GM12878 (cell line): ENCODE data around the gene HYAL4. TPM values are rescaled to one million over a fixed set of nuclear protein-coding genes. Genes with fewer than 3 reads are reported as not detected.

Source experiments
- ATAC-seq: fragments of 200-7000 bp; cut with Tn5 transposase; 3 replicates; pipeline ENCODE4 v1.9.1; 2020; ENCODE audit warnings: mild to moderate bottlenecking, moderate library complexity
- BruUV-seq: library from RNA; stranded (reverse); fragments of 400-500 nt; replicated peaks from 2 replicates; lab custom pipeline; 2021; lab: Mats Ljungman, UMichigan
- CTCF ChIA-PET: fragments of 300-600 bp; sonication (Branson Sonifier 250); formaldehyde crosslinking; extraction: SDS; loops from one replicate; lab custom pipeline; 2021; ENCODE audit warnings: inconsistent platforms; lab: Yijun Ruan, JAX
- POLR2A ChIA-PET: fragments of 350-600 bp; formaldehyde crosslinking; extraction: SDS; loops from one replicate; lab custom pipeline; 2021; ENCODE audit warnings: inconsistent platforms; lab: Charles Lee
- RAD21 ChIA-PET: fragments of 300-600 bp; sonication (Branson Sonifier 250); formaldehyde crosslinking; loops from one replicate; lab custom pipeline; 2023; ENCODE audit warnings: antibody characterized with exemption; ENCODE audit not compliant: unreplicated experiment; lab: Charles Lee
- SMC1A ChIA-PET: fragments of 300-600 bp; sonication (Branson Sonifier 250); formaldehyde crosslinking; loops from one replicate; lab custom pipeline; 2023; ENCODE audit not compliant: unreplicated experiment, uncharacterized antibody; lab: Charles Lee
- DNase-seq: peaks from one replicate; pipeline ENCODE4 v3.0.0-alpha.2; 2011; ENCODE audit warnings: low read depth, low spot score
- FAIRE-seq: peaks from 3 replicates; lab custom pipeline; 2011; peaks lifted over from hg19 to GRCh38; lab: Jason Lieb, UNC
- H2AFZ ChIP-seq: 2 replicates; pipeline ENCODE4 v1.6.0; 2011; ENCODE audit warnings: low read depth, low read length, control low read depth; ENCODE audit not compliant: control insufficient read depth
- H3K27ac ChIP-seq: 2 replicates; pipeline ENCODE4 v1.5.1; 2011; ENCODE audit warnings: control low read depth; ENCODE audit not compliant: control insufficient read depth, insufficient read depth
- H3K27me3 ChIP-seq, 2 experiments: replicated peaks in 1 of 2; 2 replicates each; pipeline versions ENCODE4 v1.6.0 to v1.6.1; 2011; ENCODE audit warnings: low read length in 1 of 2; ENCODE audit not compliant: control insufficient read depth in 2 of 2, insufficient read depth in 2 of 2
- H3K36me3 ChIP-seq, 2 experiments: 2 replicates each; pipeline ENCODE4 v1.5.1; 2011; ENCODE audit warnings: low read length in 1 of 2; ENCODE audit not compliant: control insufficient read depth in 2 of 2, insufficient read depth in 2 of 2
- H3K4me1 ChIP-seq: 2 replicates; pipeline ENCODE4 v1.6.1; 2011; ENCODE audit warnings: mild to moderate bottlenecking, low read length, moderate library complexity, mixed read lengths; ENCODE audit not compliant: control insufficient read depth, insufficient read depth
- H3K4me2 ChIP-seq: 2 replicates; pipeline ENCODE4 v1.6.0; 2011; ENCODE audit warnings: control low read depth; ENCODE audit not compliant: control insufficient read depth, insufficient read depth
- H3K4me3 ChIP-seq: fragments of 200-600 bp; sonication (generic); 2 replicates; pipeline ENCODE4 v1.5.1; 2016
- H3K79me2 ChIP-seq: 2 replicates; pipeline ENCODE4 v1.6.0; 2011; ENCODE audit warnings: low read length; ENCODE audit not compliant: control insufficient read depth, insufficient read depth
- H3K9ac ChIP-seq: 2 replicates; pipeline ENCODE4 v1.8.0; 2011; ENCODE audit warnings: low read length, control low read depth, mixed read lengths; ENCODE audit not compliant: control insufficient read depth, insufficient read depth
- H3K9me3 ChIP-seq: replicated peaks from 3 replicates; pipeline ENCODE4 v1.5.1; 2011; ENCODE audit warnings: mild to moderate bottlenecking, low read length; ENCODE audit not compliant: control insufficient read depth, insufficient read depth
- H4K20me1 ChIP-seq: 2 replicates; pipeline ENCODE4 v1.6.0; 2011; ENCODE audit not compliant: control insufficient read depth, insufficient read depth
- BRCA1 ChIP-seq: IDR thresholded peaks from 2 replicates; pipeline ENCODE4 v1.6.1; 2011; ENCODE audit warnings: low read depth, low read length, improper control_type of control experiment
- FOS ChIP-seq: IDR thresholded peaks from 3 replicates; pipeline ENCODE4 v1.6.1; 2011; ENCODE audit warnings: borderline replicate concordance; ENCODE audit not compliant: insufficient read length; ENCODE audit errors: extremely low read depth
- NFYB ChIP-seq: IDR thresholded peaks from 2 replicates; pipeline ENCODE4 v1.6.1; 2011; ENCODE audit warnings: low read depth, mild to moderate bottlenecking, low read length, improper control_type of control experiment, moderate library complexity; ENCODE audit not compliant: insufficient read depth
- NR2C1 ChIP-seq: fragments of 450-650 bp; IDR thresholded peaks from 2 replicates; pipeline ENCODE4 v1.6.1; 2017; ENCODE audit warnings: antibody characterized with exemption, mild to moderate bottlenecking, moderate library complexity
- POLR2AphosphoS2 ChIP-seq: IDR thresholded peaks from 2 replicates; pipeline ENCODE4 v1.6.1; 2011; ENCODE audit warnings: low read depth, mild to moderate bottlenecking, low read length, improper control_type of control experiment, moderate library complexity
- POU2F2 ChIP-seq: IDR thresholded peaks from 3 replicates; pipeline ENCODE4 v1.6.1; 2011; ENCODE audit warnings: low read depth, mild to moderate bottlenecking, low read length, borderline replicate concordance
- SPI1 ChIP-seq: IDR thresholded peaks from 2 replicates; pipeline ENCODE4 v1.6.1; 2011; ENCODE audit warnings: low read depth, mild to moderate bottlenecking, low read length, moderate library complexity, borderline replicate concordance; ENCODE audit not compliant: insufficient read depth
- YY1 ChIP-seq: IDR thresholded peaks from 2 replicates; pipeline ENCODE4 v1.6.1; 2011; ENCODE audit warnings: low read depth, mild to moderate bottlenecking, low read length
- ZNF207 ChIP-seq: fragments of 450-650 bp; IDR thresholded peaks from 2 replicates; pipeline ENCODE4 v1.6.1; 2014; ENCODE audit warnings: antibody characterized with exemption, mild to moderate bottlenecking, borderline replicate concordance
- ZSCAN29 ChIP-seq: fragments of 450-650 bp; IDR thresholded peaks from 2 replicates; pipeline ENCODE4 v1.6.1; 2017; ENCODE audit warnings: mild to moderate bottlenecking, moderate library complexity
- WGBS: methylation state at CpG from one replicate; pipeline ENCODE4 v1.1.6; 2016; ENCODE audit warnings: low lambda C conversion rate; ENCODE audit not compliant: insufficient replicate concordance, insufficient coverage; ENCODE audit errors: missing lambda C conversion rate; 5-methylcytosine and 5-hydroxymethylcytosine counted together
- in situ Hi-C: fragments of 300-500 bp; cut with MboI; formaldehyde crosslinking; loops from 9 replicates; pipeline ENCODE4 v1.14.3; 2018; ENCODE audit warnings: mixed read lengths
- intact Hi-C: fragments of 100-400 bp; cut with micrococcal nuclease; formaldehyde crosslinking; loops from one replicate; pipeline ENCODE4 v1.14.2; 2022; ENCODE audit not compliant: unreplicated experiment
- polyA plus RNA-seq, 11 experiments: library from polyadenylated mRNA; depleted of rRNA in 4 of 11; unstranded in 6 of 11; stranded (reverse) in 5 of 11; fragments of >200 nt; fragmentation: Nextera tagmentation in 4 of 11; fragmentation: Illumina TruSeq in 1 of 11; extraction: Ambion mirVana in 4 of 11; extraction: Trizol in 1 of 11; gene quantifications; 1 replicate in 1 of 11; 2 replicates in 10 of 11; pipeline versions ENCODE4 v1.2.1 to v1.2.3, GENCODE V29; 2011 to 2016; ENCODE audit warnings: inconsistent platforms in 2 of 11, missing spikeins in 2 of 11, low read depth in 1 of 11
- total RNA-seq, 4 experiments: library from RNA; depleted of rRNA in 3 of 4; stranded (reverse); fragments of >200 nt in 3 of 4; fragmentation: Illumina TruSeq in 1 of 4; extraction: Trizol in 1 of 4; gene quantifications; 2 replicates each; pipeline versions ENCODE4 v1.2.1 to v1.2.3, GENCODE V29; 2013 to 2021
- TF ChIP-seq, protein P1 (sequence below): fragments of 450-650 bp; IDR thresholded peaks from 2 replicates; pipeline ENCODE4 v1.6.1; 2018; ENCODE audit warnings: mild to moderate bottlenecking, low read depth, moderate library complexity; ENCODE audit not compliant: partially characterized antibody
- TF ChIP-seq, protein P2 (sequence below): fragments of 450-650 bp; IDR thresholded peaks from 2 replicates; pipeline ENCODE4 v1.6.1; 2016; ENCODE audit warnings: mild to moderate bottlenecking, moderate library complexity, borderline replicate concordance
- TF ChIP-seq, protein P3 (sequence below): fragments of 450-650 bp; formaldehyde crosslinking; IDR thresholded peaks from 2 replicates; pipeline ENCODE4 v1.4.0; 2022; ENCODE audit warnings: mild to moderate bottlenecking, moderate library complexity

Gene HYAL4
- total and polyA plus RNA-seq, 10 of the 15 experiments (the other 5 are each of a cell fraction or from before 2014, with no cell fraction given), result 0.14 to 0.88 (median 0.26) TPM; not detected in 1

DNA sequence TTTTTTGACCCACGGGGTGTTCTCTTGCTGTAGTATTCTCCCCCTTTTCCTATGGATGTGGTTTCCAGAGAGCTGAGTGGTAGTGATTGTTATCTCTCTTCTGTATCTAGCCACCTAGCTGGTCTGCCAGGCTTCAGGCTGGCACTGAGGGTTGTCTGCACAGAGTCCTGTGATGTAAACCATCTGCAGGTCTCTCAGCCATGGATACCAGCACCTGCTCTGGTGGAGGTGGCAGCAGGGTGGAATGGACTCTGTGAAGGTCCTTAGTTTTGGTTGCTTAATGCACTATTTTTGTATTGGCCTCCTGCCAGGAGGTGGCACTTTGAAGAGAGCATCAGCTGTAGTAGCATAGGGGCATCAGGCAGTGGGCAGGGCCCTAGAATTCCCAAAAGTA is 851 bp downstream of the HYAL4 start:
- intact Hi-C loops (no loop called here), in situ Hi-C loops (no loop called here)
- CTCF ChIA-PET, result interaction anchor here (1.4 to 4.5 kb wide), 6 partner anchors 12 to 221 kb away, joined by 3 to 25 read pairs (median 12); no protein-coding TSS in a partner anchor
- SMC1A ChIA-PET, result interaction anchor here (1.1 to 4.1 kb wide), 5 partner anchors 19 to 48 kb away, joined by 4 to 26 read pairs (median 19); no protein-coding TSS in a partner anchor
- Histone ChIP-seq H3K36me3 (no peaks in the 10 kb centered on the region), H3K27ac (no peak overlapping the region), H2AFZ (no peak overlapping the region), H3K4me1 (no peaks in the 10 kb centered on the region), H3K9me3 (no peaks in the 10 kb centered on the region), H3K4me2 (no peak overlapping the region), H3K9ac (no peak overlapping the region), H4K20me1 (no peaks in the 10 kb centered on the region), H3K27me3 (no peaks in the 10 kb centered on the region), H3K4me3 (no peak overlapping the region), H3K79me2 (no peaks in the 10 kb centered on the region)
- RAD21 ChIA-PET, result interaction anchor here (1.2 to 1.6 kb wide), 4 partner anchors 19 to 97 kb away, joined by 3 to 7 read pairs (median 4); partner anchors contain the start of gene WASL
- POLR2A ChIA-PET, result interaction anchor here (1.2 kb wide), 1 partner anchor 47 kb away, joined by 3 read pairs; no protein-coding TSS in a partner anchor
- BruUV-seq, result no TSS peak
- WGBS, result 0% methylated on average over 1 of the region's 1 CpG
- ATAC-seq, result peak; percentile 39
- no peak for FAIRE-seq
- DNase-seq, result no peak
- TF ChIP-seq, protein P1, sequence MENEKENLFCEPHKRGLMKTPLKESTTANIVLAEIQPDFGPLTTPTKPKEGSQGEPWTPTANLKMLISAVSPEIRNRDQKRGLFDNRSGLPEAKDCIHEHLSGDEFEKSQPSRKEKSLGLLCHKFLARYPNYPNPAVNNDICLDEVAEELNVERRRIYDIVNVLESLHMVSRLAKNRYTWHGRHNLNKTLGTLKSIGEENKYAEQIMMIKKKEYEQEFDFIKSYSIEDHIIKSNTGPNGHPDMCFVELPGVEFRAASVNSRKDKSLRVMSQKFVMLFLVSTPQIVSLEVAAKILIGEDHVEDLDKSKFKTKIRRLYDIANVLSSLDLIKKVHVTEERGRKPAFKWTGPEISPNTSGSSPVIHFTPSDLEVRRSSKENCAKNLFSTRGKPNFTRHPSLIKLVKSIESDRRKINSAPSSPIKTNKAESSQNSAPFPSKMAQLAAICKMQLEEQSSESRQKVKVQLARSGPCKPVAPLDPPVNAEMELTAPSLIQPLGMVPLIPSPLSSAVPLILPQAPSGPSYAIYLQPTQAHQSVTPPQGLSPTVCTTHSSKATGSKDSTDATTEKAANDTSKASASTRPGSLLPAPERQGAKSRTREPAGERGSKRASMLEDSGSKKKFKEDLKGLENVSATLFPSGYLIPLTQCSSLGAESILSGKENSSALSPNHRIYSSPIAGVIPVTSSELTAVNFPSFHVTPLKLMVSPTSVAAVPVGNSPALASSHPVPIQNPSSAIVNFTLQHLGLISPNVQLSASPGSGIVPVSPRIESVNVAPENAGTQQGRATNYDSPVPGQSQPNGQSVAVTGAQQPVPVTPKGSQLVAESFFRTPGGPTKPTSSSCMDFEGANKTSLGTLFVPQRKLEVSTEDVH, result no peak
- TF ChIP-seq YY1 (no peak), ZSCAN29 (no peak), POU2F2 (no peak), NR2C1 (no peak), POLR2AphosphoS2 (no peak), SPI1 (no peak), NFYB (no peak), FOS (no peak), BRCA1 (no peak), ZNF207 (no peak)
- TF ChIP-seq, protein P2, sequence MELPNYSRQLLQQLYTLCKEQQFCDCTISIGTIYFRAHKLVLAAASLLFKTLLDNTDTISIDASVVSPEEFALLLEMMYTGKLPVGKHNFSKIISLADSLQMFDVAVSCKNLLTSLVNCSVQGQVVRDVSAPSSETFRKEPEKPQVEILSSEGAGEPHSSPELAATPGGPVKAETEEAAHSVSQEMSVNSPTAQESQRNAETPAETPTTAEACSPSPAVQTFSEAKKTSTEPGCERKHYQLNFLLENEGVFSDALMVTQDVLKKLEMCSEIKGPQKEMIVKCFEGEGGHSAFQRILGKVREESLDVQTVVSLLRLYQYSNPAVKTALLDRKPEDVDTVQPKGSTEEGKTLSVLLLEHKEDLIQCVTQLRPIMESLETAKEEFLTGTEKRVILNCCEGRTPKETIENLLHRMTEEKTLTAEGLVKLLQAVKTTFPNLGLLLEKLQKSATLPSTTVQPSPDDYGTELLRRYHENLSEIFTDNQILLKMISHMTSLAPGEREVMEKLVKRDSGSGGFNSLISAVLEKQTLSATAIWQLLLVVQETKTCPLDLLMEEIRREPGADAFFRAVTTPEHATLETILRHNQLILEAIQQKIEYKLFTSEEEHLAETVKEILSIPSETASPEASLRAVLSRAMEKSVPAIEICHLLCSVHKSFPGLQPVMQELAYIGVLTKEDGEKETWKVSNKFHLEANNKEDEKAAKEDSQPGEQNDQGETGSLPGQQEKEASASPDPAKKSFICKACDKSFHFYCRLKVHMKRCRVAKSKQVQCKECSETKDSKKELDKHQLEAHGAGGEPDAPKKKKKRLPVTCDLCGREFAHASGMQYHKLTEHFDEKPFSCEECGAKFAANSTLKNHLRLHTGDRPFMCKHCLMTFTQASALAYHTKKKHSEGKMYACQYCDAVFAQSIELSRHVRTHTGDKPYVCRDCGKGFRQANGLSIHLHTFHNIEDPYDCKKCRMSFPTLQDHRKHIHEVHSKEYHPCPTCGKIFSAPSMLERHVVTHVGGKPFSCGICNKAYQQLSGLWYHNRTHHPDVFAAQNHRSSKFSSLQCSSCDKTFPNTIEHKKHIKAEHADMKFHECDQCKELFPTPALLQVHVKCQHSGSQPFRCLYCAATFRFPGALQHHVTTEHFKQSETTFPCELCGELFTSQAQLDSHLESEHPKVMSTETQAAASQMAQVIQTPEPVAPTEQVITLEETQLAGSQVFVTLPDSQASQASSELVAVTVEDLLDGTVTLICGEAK, result no peak
- TF ChIP-seq, protein P3, sequence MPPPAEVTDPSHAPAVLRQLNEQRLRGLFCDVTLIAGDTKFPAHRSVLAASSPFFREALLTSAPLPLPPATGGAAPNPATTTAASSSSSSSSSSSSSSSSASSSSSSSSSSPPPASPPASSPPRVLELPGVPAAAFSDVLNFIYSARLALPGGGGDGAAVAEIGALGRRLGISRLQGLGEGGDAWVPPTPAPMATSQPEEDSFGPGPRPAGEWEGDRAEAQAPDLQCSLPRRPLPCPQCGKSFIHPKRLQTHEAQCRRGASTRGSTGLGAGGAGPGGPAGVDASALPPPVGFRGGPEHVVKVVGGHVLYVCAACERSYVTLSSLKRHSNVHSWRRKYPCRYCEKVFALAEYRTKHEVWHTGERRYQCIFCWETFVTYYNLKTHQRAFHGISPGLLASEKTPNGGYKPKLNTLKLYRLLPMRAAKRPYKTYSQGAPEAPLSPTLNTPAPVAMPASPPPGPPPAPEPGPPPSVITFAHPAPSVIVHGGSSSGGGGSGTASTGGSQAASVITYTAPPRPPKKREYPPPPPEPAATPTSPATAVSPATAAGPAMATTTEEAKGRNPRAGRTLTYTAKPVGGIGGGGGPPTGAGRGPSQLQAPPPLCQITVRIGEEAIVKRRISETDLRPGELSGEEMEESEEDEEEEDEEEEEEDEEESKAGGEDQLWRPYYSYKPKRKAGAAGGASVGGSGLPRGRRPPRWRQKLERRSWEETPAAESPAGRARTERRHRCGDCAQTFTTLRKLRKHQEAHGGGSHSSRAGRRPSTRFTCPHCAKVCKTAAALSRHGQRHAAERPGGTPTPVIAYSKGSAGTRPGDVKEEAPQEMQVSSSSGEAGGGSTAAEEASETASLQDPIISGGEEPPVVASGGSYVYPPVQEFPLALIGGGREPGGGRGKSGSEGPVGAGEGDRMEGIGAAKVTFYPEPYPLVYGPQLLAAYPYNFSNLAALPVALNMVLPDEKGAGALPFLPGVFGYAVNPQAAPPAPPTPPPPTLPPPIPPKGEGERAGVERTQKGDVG (CRISPR knock-in tag), result no peak
